ENCODE data around the gene WDR1.

The WDR1 gene

GRCh38 chr4:10122236-10122932 lies 5.8 kb upstream of the WDR1 start:
- Mint-ChIP-seq H3K9me3 (no peaks in the 10 kb centered on the region), H3K36me3 (ENCODE audit: low read depth) (peaks cover 2% of the 10 kb centered on the region), H3K4me1 (ENCODE audit: low read depth) (peaks cover 50% of the 10 kb centered on the region), H3K27ac (no peak overlapping the region), H3K27me3 (no peaks in the 10 kb centered on the region), H3K4me3 (no peak overlapping the region)
- DNase-seq: no peak

GRCh38 chr4:10121568-10122208 lies 5.1 kb upstream of the WDR1 start:
- H3K36me3 Mint-ChIP-seq (ENCODE audit: low read depth): peaks cover 8% of the 10 kb centered on the region
- no peak overlapping the region for H3K27ac Mint-ChIP-seq
- H3K27me3 Mint-ChIP-seq: no peaks in the 10 kb centered on the region
- DNase-seq: no peak
- no peaks in the 10 kb centered on the region for H3K9me3 Mint-ChIP-seq
- H3K4me1 Mint-ChIP-seq (ENCODE audit: low read depth): peaks cover 56% of the 10 kb centered on the region
- no peak overlapping the region for H3K4me3 Mint-ChIP-seq

DNA sequence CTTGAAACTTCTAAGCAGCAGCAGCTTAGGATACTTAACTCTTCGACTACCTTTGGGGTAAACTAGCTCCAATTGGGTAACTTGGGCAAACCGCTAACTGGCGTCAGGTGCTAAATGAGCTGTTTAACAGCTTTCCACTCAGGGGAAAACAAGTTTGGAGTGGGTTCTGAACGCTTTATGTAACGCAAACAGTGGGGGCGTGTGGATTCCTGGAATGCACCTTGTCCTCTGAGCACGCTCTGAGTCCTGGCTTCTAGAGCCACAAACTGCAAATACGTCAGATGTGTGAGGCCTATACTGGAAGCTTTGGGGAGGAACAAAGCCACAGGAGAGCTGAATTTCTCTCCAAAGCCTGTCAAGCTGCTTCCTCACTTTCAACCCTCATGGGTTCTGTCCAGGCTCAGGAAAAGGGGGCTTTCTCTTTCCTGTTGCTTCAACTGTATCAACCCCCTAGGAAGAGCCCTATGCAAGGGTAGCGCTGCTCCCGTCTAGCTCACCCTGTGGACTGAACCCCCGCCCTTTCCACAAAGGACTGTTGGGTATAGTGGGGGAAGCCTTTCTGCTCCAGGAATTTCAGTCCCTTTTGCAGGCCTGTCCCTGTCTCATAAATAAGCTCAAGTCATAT lies 4.5 kb upstream of the WDR1 start:
- H3K9me3 Mint-ChIP-seq: no peaks in the 10 kb centered on the region

DNA sequence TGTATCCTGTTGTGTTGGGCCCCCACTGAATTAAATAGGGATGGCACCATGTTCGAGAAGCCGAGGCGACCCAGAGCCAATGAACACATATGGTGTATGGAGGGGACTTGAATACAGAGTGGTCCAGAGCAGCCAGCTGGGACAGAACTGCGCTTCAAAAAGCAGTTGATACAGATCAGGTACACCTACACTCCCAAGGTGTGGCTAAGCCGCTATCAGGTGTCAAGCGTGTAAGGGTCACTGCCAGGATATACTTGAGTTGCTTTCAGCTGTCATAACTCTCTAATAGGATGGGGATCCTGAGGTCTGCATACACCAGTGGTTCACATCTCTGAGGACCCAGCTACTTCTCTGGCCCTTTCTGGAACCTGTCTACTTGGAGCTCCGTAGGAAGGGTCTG lies 3.2 kb upstream of the WDR1 start:
- Mint-ChIP-seq H3K9me3 (no peaks in the 10 kb centered on the region), H3K27me3 (no peaks in the 10 kb centered on the region), H3K4me1 (ENCODE audit: low read depth) (peaks cover 62% of the 10 kb centered on the region), H3K36me3 (ENCODE audit: low read depth) (peaks cover 21% of the 10 kb centered on the region), H3K27ac (no peak overlapping the region), H3K4me3 (no peak overlapping the region)
- no peak for DNase-seq

More for the DNA sequence above, 4.5 kb upstream of the WDR1 start:
- H3K27me3 Mint-ChIP-seq: no peaks in the 10 kb centered on the region
- DNase-seq: no peak
- H3K4me3 Mint-ChIP-seq: no peak overlapping the region
- no peak overlapping the region for H3K27ac Mint-ChIP-seq
- H3K4me1 Mint-ChIP-seq (ENCODE audit: low read depth): peaks cover 56% of the 10 kb centered on the region
- H3K36me3 Mint-ChIP-seq (ENCODE audit: low read depth): peaks cover 8% of the 10 kb centered on the region

- Mint-ChIP-seq H3K27me3 (no peaks in the 10 kb centered on the region), H3K27ac (no peak overlapping the region), H3K4me1 (ENCODE audit: low read depth) (peaks cover 63% of the 10 kb centered on the region), H3K36me3 (ENCODE audit: low read depth) (peaks cover 26% of the 10 kb centered on the region), H3K9me3 (no peaks in the 10 kb centered on the region), H3K4me3 (no peak overlapping the region)
- no peak for DNase-seq
These were observed 2.7 kb upstream of the WDR1 start for GRCh38 chr4:10119278-10119677.

GRCh38 chr4:10118048-10119004 lies 1.7 kb upstream of the WDR1 start:
- Mint-ChIP-seq H3K36me3 (ENCODE audit: low read depth) (peaks cover 35% of the 10 kb centered on the region), H3K27me3 (no peaks in the 10 kb centered on the region), H3K9me3 (no peaks in the 10 kb centered on the region), H3K4me1 (ENCODE audit: low read depth) (peaks cover 63% of the 10 kb centered on the region), H3K27ac (peak overlapping the region; percentile 98), H3K4me3 (peak overlapping the region; percentile 86)
- DNase-seq: peak; percentile 54

GRCh38 chr4:10117359-10118047 lies 904 bp upstream of the WDR1 start:
- Mint-ChIP-seq H3K9me3 (no peaks in the 10 kb centered on the region), H3K4me3 (peak overlapping the region; percentile 86), H3K27ac (peak overlapping the region; percentile 98), H3K27me3 (no peaks in the 10 kb centered on the region), H3K36me3 (ENCODE audit: low read depth) (peaks cover 43% of the 10 kb centered on the region), H3K4me1 (ENCODE audit: low read depth) (peaks cover 68% of the 10 kb centered on the region)
- DNase-seq: peak; percentile 63

DNA sequence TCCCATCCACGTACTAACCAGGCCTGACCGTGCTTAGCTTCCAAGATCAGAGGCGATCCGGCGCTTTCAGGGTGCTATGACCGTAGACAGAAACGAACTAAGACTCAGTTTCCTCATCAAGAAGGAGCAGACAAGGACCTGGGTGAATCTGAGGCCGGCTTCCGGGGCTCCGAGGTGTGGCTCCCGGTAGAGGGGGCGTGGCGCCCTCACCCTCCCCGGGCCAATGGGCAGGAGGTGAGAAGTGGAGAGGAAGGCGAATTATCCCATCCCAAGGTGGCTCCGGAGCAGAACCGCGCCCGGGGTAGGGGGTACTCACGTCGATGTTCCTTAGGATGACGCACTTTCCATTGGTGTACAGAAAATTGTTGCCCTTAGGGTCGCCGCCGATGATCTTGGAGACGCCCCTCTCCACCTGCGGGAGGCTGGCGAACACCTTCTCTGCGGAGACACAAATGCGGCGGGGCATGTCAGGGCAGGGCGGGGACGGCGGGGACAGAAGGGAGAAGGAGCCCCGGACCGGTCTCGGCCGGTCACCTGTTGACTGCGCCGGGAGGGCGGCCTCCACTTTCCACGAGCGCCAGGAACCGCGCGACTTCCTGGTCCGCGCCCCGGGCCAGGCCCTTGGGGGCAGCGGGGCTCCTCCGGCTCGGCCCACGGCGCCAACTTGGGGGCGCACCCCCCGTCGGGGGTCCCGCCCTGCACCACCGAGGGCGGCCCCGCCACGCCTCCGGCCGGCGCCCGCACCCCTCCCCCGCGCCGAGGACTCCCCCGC lies 616 bp downstream of the WDR1 start:
- Mint-ChIP-seq H3K36me3 (ENCODE audit: low read depth) (peaks cover 59% of the 10 kb centered on the region), H3K27me3 (no peaks in the 10 kb centered on the region)
- DNase-seq: peak; percentile 81

GRCh38 chr4:10115271-10115796 lies 1.3 kb downstream of the WDR1 start:
- Mint-ChIP-seq H3K27ac (peak overlapping the region; percentile 96), H3K4me3 (peak overlapping the region; percentile 96), H3K4me1 (ENCODE audit: low read depth) (peaks cover 81% of the 10 kb centered on the region), H3K9me3 (no peaks in the 10 kb centered on the region), H3K36me3 (ENCODE audit: low read depth) (peaks cover 65% of the 10 kb centered on the region), H3K27me3 (no peaks in the 10 kb centered on the region)
- DNase-seq: no peak

More for the DNA sequence above, 616 bp downstream of the WDR1 start:
- Mint-ChIP-seq H3K27ac (peak overlapping the region; percentile 96), H3K4me3 (peak overlapping the region; percentile 96), H3K9me3 (no peaks in the 10 kb centered on the region), H3K4me1 (ENCODE audit: low read depth) (peaks cover 79% of the 10 kb centered on the region)

DNA sequence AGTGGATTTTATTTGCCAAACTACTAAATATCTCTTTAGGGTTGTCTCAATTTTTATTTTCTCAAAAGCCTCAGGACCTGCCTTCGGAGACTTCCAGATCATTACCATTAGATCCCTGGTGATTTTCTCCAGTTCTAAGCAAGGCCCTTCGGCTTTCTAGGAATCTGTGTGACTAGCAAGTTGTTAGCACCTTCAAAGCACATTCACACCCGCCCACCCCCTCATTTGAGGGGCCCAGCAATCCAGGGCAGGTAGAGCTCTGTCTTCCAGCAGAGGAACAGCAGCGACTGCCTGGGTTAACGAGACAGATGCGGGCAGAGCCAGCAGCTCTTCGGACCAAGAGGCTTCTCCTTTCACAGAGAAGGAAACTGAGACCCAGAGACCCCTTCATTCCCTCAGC lies 2.0 kb downstream of the WDR1 start:
- Mint-ChIP-seq H3K9me3 (no peaks in the 10 kb centered on the region), H3K4me1 (ENCODE audit: low read depth) (peaks cover 86% of the 10 kb centered on the region), H3K4me3 (peak overlapping the region; percentile 96), H3K36me3 (ENCODE audit: low read depth) (peaks cover 72% of the 10 kb centered on the region), H3K27me3 (no peaks in the 10 kb centered on the region), H3K27ac (peak overlapping the region; percentile 96)
- no peak for DNase-seq

GRCh38 chr4:10114147-10114546 lies 2.5 kb downstream of the WDR1 start:
- Mint-ChIP-seq H3K9me3 (no peaks in the 10 kb centered on the region), H3K27ac (peak overlapping the region; percentile 96), H3K27me3 (no peaks in the 10 kb centered on the region), H3K4me3 (peak overlapping the region; percentile 96), H3K36me3 (ENCODE audit: low read depth) (peaks cover 77% of the 10 kb centered on the region), H3K4me1 (ENCODE audit: low read depth) (peaks cover 88% of the 10 kb centered on the region)
- no peak for DNase-seq

DNA sequence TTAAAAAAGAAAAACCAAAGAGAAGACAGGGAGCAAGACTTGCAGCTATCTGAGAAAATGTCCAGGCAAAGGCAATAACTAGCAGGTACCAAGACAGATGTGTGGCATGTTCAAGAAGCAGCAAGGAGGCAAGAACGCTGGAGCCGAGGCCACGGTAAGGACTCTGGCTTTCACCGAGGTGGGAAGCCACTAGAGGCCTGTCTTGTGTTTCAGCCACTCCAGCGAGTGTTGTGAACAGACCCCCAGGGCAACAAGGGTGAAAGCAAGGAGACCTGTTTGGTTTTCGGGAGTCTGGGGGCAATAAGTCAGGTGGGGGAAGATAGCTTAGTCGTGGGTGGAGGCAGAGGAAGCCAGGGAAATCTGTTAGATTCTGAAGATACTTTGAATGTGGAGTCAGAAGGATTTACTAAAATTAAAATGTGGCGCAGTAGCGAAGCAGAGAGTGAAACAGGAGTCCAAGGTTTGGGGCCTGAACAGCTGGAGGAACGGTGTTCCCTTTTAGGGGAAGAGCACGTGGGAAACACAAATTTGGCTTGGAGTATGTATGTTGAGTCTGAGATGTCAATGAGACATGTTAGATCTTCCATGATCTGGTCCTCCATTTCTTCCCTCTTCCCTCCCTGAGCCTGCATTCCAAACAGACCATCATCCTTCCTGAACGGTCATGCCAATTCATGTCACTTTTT lies 3.1 kb downstream of the WDR1 start:
- DNase-seq: no peak
- H3K4me1 Mint-ChIP-seq (ENCODE audit: low read depth): peaks cover 88% of the 10 kb centered on the region
- H3K27me3 Mint-ChIP-seq: no peaks in the 10 kb centered on the region
- peaks cover 83% of the 10 kb centered on the region for H3K36me3 Mint-ChIP-seq (ENCODE audit: low read depth)
- peak overlapping the region; percentile 96 for H3K27ac Mint-ChIP-seq
- H3K4me3 Mint-ChIP-seq: peak overlapping the region; percentile 96
- H3K9me3 Mint-ChIP-seq: no peaks in the 10 kb centered on the region
